SK-N-SH treated with all-trans-retinoic acid at 6 μM for 48 hours (cell line): ENCODE results near the gene RAB44.

Experiments used
- ATAC-seq: fragments of 200-7000 bp; cut with Tn5 transposase; 3 replicates; pipeline ENCODE4 v1.9.1; 2020; ENCODE audit warnings: mild to moderate bottlenecking, moderate library complexity
- ARNTL ChIP-seq: fragments of 450-650 bp; formaldehyde crosslinking; IDR thresholded peaks from 2 replicates; pipeline ENCODE4 v1.5.0; 2020; ENCODE audit warnings: low read depth, mild to moderate bottlenecking, moderate library complexity, borderline replicate concordance
- BACH2 ChIP-seq: fragments of 250-450 bp; sonication (Bioruptor Pico); IDR thresholded peaks from 2 replicates; pipeline ENCODE4 v1.9.0; 2021; ENCODE audit warnings: mild to moderate bottlenecking, borderline replicate concordance
- CSDC2 ChIP-seq: fragments of 250-450 bp; sonication (Bioruptor Pico); IDR thresholded peaks from 2 replicates; pipeline ENCODE4 v1.5.0; 2020; ENCODE audit warnings: mild to moderate bottlenecking, moderate library complexity
- CSRNP3 ChIP-seq: fragments of 250-450 bp; sonication (Bioruptor Pico); IDR thresholded peaks from 2 replicates; pipeline ENCODE4 v1.5.1; 2021; ENCODE audit warnings: mild to moderate bottlenecking, moderate library complexity
- ESRRG ChIP-seq: fragments of 250-450 bp; sonication (Bioruptor Pico); IDR thresholded peaks from 2 replicates; pipeline ENCODE4 v1.6.1; 2021; ENCODE audit warnings: mild to moderate bottlenecking
- ISL1 ChIP-seq: fragments of 250-450 bp; sonication (Bioruptor Pico); IDR thresholded peaks from 2 replicates; pipeline ENCODE4 v2.1.2; 2022; ENCODE audit warnings: mild to moderate bottlenecking, moderate library complexity
- OSR1 ChIP-seq: fragments of 250-450 bp; sonication (Bioruptor Pico); IDR thresholded peaks from 2 replicates; pipeline ENCODE4 v1.8.0; 2022; ENCODE audit warnings: moderate library complexity, mild to moderate bottlenecking, inconsistent platforms
- PPARA ChIP-seq: fragments of 250-450 bp; sonication (Bioruptor Pico); IDR thresholded peaks from 2 replicates; pipeline ENCODE4 v1.5.0; 2020; ENCODE audit warnings: mild to moderate bottlenecking, borderline replicate concordance
- RARB ChIP-seq: fragments of 250-450 bp; sonication (Bioruptor Pico); IDR thresholded peaks from 2 replicates; pipeline ENCODE4 v1.8.0; 2021; ENCODE audit warnings: mild to moderate bottlenecking, moderate library complexity
- SNAI2 ChIP-seq: fragments of 250-450 bp; sonication (Bioruptor Pico); IDR thresholded peaks from 2 replicates; pipeline ENCODE4 v1.5.0; 2020; ENCODE audit warnings: mild to moderate bottlenecking, moderate library complexity
- TCF4 ChIP-seq: fragments of 250-450 bp; sonication (Bioruptor Pico); IDR thresholded peaks from 2 replicates; pipeline ENCODE4 v1.8.0; 2021; ENCODE audit warnings: mild to moderate bottlenecking, moderate library complexity, borderline replicate concordance
- TOX ChIP-seq: fragments of 250-450 bp; sonication (Bioruptor Pico); IDR thresholded peaks from 2 replicates; pipeline ENCODE4 v1.8.0; 2021; ENCODE audit warnings: mild to moderate bottlenecking, moderate library complexity, borderline replicate concordance
- ZC3H10 ChIP-seq: fragments of 250-450 bp; sonication (Bioruptor Pico); IDR thresholded peaks from 2 replicates; pipeline ENCODE4 v1.5.1; 2021; ENCODE audit warnings: mild to moderate bottlenecking, moderate library complexity
- ZFP3 ChIP-seq: fragments of 250-450 bp; sonication (Bioruptor Pico); IDR thresholded peaks from 2 replicates; pipeline ENCODE4 v1.5.0; 2020; ENCODE audit warnings: mild to moderate bottlenecking, moderate library complexity
- ZFP30 ChIP-seq: fragments of 450-650 bp; formaldehyde crosslinking; IDR thresholded peaks from 2 replicates; pipeline ENCODE4 v1.5.0; 2022; ENCODE audit warnings: mild to moderate bottlenecking, moderate library complexity
- ZNF565 ChIP-seq: fragments of 450-650 bp; formaldehyde crosslinking; conservative IDR thresholded peaks from 2 replicates; pipeline ENCODE4 v1.5.0; 2020; ENCODE audit warnings: low read depth, mild to moderate bottlenecking, moderate library complexity
- ZNF70 ChIP-seq: fragments of 450-650 bp; formaldehyde crosslinking; IDR thresholded peaks from 2 replicates; pipeline ENCODE4 v1.5.0; 2020; ENCODE audit warnings: mild to moderate bottlenecking, moderate library complexity
- ZNF8 ChIP-seq: fragments of 450-650 bp; formaldehyde crosslinking; IDR thresholded peaks from 2 replicates; pipeline ENCODE4 v1.5.0; 2020; ENCODE audit warnings: mild to moderate bottlenecking, moderate library complexity
- TF ChIP-seq, protein P1 (sequence below): fragments of 250-450 bp; sonication (Bioruptor Pico); IDR thresholded peaks from 2 replicates; pipeline ENCODE4 v1.8.0; 2021; ENCODE audit warnings: low read depth, mild to moderate bottlenecking, moderate library complexity, borderline replicate concordance
- TF ChIP-seq, protein P2 (sequence below): fragments of 250-450 bp; sonication (Bioruptor Pico); IDR thresholded peaks from 2 replicates; pipeline ENCODE4 v1.5.1; 2020; ENCODE audit warnings: low read depth, mild to moderate bottlenecking, moderate library complexity
- TF ChIP-seq, protein P3 (sequence below): fragments of 250-450 bp; sonication (Bioruptor Pico); IDR thresholded peaks from 2 replicates; pipeline ENCODE4 v1.8.0; 2020; ENCODE audit warnings: mild to moderate bottlenecking, moderate library complexity, borderline replicate concordance

RAB44 gene

DNA sequence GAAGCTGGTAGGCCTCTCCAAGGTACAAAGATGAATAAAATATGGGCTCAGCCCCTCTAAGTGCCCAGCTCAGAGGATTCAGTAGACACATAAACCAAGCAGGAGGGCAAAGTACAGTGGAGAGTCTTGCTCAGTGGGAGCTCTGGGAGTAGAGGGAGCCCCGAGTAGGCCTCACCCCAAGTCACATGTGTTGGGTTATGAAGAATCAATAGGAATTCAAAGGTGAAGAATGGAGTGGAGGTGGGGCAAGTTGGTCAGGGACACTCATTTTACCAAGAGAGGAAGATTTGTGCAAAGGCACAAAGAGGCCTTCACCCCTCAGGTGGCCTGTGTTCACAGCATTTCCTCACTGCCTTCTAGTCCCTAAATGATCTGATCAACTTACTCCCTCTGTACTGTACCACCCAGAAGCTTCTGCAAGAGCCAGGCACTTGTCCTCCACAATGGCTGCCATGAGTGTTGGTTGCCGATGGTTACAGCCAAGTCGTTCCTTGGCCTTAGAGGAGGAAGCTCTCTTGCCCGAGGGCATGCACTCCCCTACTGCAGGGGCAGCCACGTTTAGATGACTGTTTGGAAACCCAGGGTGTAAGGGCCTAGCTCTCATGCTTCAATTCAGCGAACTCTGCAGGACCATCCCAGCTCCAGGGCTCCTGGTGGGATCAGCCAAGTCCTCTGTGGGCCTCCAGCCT, 25.8 kb upstream of the RAB44 start:
- ATAC-seq, result no peak
- TF ChIP-seq CSDC2 (CRISPR knock-in tag) (no peak), ZFP30 (CRISPR knock-in tag) (no peak), ZNF8 (no peak), PPARA (CRISPR knock-in tag) (no peak), ZNF565 (CRISPR knock-in tag) (no peak), ZFP3 (no peak), OSR1 (CRISPR knock-in tag) (no peak), TOX (CRISPR knock-in tag) (no peak), ZNF70 (CRISPR knock-in tag) (no peak), ESRRG (CRISPR knock-in tag) (no peak)
- TF ChIP-seq, protein P1, sequence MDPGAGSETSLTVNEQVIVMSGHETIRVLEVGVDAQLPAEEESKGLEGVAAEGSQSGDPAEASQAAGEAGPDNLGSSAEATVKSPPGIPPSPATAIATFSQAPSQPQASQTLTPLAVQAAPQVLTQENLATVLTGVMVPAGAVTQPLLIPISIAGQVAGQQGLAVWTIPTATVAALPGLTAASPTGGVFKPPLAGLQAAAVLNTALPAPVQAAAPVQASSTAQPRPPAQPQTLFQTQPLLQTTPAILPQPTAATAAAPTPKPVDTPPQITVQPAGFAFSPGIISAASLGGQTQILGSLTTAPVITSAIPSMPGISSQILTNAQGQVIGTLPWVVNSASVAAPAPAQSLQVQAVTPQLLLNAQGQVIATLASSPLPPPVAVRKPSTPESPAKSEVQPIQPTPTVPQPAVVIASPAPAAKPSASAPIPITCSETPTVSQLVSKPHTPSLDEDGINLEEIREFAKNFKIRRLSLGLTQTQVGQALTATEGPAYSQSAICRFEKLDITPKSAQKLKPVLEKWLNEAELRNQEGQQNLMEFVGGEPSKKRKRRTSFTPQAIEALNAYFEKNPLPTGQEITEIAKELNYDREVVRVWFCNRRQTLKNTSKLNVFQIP (CRISPR knock-in tag), result no peak
- TF ChIP-seq, protein P2, sequence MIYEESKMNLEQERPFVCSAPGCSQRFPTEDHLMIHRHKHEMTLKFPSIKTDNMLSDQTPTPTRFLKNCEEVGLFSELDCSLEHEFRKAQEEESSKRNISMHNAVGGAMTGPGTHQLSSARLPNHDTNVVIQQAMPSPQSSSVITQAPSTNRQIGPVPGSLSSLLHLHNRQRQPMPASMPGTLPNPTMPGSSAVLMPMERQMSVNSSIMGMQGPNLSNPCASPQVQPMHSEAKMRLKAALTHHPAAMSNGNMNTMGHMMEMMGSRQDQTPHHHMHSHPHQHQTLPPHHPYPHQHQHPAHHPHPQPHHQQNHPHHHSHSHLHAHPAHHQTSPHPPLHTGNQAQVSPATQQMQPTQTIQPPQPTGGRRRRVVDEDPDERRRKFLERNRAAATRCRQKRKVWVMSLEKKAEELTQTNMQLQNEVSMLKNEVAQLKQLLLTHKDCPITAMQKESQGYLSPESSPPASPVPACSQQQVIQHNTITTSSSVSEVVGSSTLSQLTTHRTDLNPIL (CRISPR knock-in tag), result no peak
- TF ChIP-seq, all 23 proteins: peak for 0

DNA sequence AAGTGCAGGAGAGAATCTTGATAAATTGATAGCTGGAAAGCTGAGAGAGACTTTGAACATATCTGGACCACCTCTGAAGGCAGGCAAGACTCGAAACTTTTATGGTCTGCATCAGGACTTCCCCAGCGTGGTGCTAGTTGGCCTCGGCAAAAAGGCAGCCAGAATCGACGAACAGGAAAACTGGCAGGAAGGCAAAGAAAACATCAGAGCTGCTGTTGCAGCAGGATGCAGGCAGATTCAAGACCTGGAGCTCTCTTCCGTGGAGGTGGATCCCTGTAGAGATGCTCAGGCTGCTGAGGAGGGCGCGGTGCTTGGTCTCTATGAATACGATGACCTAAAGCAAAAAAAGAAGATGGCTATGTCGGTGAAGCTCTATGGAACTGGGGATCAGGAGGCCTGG, 23.7 kb upstream of the RAB44 start:
- no peak for ATAC-seq
- TF ChIP-seq PPARA (CRISPR knock-in tag) (no peak), BACH2 (no peak), RARB (CRISPR knock-in tag) (no peak), ZC3H10 (CRISPR knock-in tag) (no peak), ISL1 (CRISPR knock-in tag) (no peak), ARNTL (CRISPR knock-in tag) (no peak), ESRRG (CRISPR knock-in tag) (no peak), TCF4 (CRISPR knock-in tag) (no peak), ZNF70 (CRISPR knock-in tag) (no peak), CSDC2 (CRISPR knock-in tag) (no peak), SNAI2 (CRISPR knock-in tag) (no peak), ZNF8 (no peak), CSRNP3 (CRISPR knock-in tag) (no peak), ZFP3 (no peak)
- TF ChIP-seq, protein P2 (CRISPR knock-in tag), result no peak
- TF ChIP-seq, protein P3, sequence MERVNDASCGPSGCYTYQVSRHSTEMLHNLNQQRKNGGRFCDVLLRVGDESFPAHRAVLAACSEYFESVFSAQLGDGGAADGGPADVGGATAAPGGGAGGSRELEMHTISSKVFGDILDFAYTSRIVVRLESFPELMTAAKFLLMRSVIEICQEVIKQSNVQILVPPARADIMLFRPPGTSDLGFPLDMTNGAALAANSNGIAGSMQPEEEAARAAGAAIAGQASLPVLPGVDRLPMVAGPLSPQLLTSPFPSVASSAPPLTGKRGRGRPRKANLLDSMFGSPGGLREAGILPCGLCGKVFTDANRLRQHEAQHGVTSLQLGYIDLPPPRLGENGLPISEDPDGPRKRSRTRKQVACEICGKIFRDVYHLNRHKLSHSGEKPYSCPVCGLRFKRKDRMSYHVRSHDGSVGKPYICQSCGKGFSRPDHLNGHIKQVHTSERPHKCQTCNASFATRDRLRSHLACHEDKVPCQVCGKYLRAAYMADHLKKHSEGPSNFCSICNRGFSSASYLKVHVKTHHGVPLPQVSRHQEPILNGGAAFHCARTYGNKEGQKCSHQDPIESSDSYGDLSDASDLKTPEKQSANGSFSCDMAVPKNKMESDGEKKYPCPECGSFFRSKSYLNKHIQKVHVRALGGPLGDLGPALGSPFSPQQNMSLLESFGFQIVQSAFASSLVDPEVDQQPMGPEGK (CRISPR knock-in tag), result no peak
- TF ChIP-seq, protein P1 (CRISPR knock-in tag), result no peak
